Stomach (tissue), 4 donors: Measurements from ENCODE around the gene TMCO4.

Experiments used
- EP300 ChIP-seq: sonication (generic); formaldehyde crosslinking; IDR thresholded peaks from one replicate; pipeline ENCODE4 v1.6.1; 2017; ENCODE audit warnings: antibody characterized with exemption
- POLR2A ChIP-seq, 4 donors: fragments of 450-650 bp; IDR thresholded peaks; one replicate each; pipeline ENCODE4 v1.6.1; 2016; ENCODE audit warnings: antibody characterized with exemption in 4 of 4, control low read depth in 2 of 4, mild to moderate bottlenecking in 1 of 4, moderate library complexity in 1 of 4
- TF ChIP-seq, protein P1 (sequence below), 7 experiments: fragments of 450-650 bp in 4 of 7; fragments of 200-600 bp in 3 of 7; sonication (generic) in 3 of 7; IDR thresholded peaks; one replicate each; pipeline ENCODE4 v1.5.1; 2016 to 2019; ENCODE audit warnings: antibody characterized with exemption in 7 of 7, control low read depth in 2 of 7, mild to moderate bottlenecking in 1 of 7

DNA sequence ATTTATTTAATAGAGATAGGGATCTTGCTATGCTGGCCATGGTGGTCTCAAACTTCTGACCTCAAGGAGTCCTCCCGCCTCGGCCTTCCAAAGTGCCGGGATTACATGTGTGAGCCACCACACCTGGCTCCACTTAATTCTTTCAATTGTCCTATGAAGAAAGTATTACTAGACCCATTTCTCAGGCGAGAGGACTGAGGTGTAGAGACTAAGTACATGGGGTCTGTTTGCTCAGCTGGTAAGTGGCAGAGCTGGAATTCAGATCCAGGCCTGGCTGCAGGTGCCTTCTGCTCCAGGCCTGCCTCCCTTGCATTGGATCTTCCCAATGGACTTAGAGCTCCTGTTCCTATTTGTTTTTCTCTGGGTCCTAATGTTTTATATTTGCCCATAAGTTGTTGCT, 79.5 kb downstream of the TMCO4 start:
- TF ChIP-seq POLR2A (IDR thresholded peaks at IDR 0.05) = no peak
- no peak for TF ChIP-seq EP300
- TF ChIP-seq, protein P1, sequence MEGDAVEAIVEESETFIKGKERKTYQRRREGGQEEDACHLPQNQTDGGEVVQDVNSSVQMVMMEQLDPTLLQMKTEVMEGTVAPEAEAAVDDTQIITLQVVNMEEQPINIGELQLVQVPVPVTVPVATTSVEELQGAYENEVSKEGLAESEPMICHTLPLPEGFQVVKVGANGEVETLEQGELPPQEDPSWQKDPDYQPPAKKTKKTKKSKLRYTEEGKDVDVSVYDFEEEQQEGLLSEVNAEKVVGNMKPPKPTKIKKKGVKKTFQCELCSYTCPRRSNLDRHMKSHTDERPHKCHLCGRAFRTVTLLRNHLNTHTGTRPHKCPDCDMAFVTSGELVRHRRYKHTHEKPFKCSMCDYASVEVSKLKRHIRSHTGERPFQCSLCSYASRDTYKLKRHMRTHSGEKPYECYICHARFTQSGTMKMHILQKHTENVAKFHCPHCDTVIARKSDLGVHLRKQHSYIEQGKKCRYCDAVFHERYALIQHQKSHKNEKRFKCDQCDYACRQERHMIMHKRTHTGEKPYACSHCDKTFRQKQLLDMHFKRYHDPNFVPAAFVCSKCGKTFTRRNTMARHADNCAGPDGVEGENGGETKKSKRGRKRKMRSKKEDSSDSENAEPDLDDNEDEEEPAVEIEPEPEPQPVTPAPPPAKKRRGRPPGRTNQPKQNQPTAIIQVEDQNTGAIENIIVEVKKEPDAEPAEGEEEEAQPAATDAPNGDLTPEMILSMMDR (IDR thresholded peaks at IDR 0.05) = no peak
